Activated CD8-positive, alpha-beta memory T cell treated with anti-CD3 and anti-CD28 coated beads for 48 hours (primary cell): ENCODE results near the gene TIMM10B.
"Not testable (repeated sequence)": the region's sequence is repeated elsewhere in the genome, so short reads cannot be mapped to it uniquely, and the experiment has no call there.

Experiments
- DNase-seq, 3 experiments: peaks; one replicate each; pipeline ENCODE4 v3.0.0-alpha.2; 2020; ENCODE audit warnings: low read depth in 2 of 3, low spot score in 2 of 3

Gene TIMM10B

DNA sequence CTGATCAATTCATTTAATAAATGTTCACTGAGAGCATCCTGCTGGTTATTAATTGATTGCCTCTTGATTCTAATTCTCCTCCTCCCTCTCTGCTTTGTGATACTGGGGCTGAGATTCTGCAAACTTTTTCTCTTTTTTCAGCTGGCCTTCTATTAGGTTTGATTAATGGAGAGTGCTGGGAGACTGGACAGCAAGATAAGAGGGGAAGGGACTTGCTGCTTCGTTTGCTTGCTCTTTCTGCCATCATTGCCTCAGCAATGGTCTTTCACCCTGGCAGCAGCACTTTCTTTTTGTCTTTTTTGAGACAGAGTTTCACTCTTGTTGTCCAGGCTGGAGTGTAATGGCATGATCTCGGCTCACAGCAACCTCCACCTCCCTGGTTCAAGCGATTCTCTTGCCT lies 22.9 kb downstream of the TIMM10B start:
- no peak for DNase-seq

DNA sequence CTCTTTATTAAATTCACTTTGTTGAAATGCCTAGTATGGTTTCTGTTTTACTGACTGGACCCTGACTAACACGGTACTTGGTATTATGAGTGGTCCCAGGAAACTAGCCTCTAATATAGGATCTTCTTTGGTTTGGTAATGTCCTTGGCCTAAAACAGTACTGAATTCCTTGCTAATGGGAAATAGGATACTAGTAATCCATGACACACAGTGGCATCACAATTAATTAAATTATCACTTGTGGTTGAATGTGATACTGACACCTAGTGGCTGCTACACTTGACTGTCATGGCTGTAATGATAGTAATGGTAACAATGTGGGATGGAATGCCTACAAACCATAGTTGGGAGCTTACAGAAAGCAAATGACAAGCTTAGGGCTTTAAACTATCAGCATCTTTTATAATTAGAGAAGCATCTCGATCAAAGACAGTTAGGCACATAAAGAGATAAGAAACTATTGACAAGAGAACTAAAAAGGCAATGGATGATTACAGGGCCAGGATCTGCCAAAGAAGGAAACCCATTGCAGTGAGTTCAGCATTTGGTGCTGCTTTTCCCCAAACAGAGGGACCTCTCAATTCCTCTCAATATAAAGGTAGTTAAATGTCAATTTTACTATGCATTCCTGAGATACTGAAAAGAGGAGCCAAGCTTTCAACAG lies 24.4 kb downstream of the TIMM10B start:
- no peak for DNase-seq

DNA sequence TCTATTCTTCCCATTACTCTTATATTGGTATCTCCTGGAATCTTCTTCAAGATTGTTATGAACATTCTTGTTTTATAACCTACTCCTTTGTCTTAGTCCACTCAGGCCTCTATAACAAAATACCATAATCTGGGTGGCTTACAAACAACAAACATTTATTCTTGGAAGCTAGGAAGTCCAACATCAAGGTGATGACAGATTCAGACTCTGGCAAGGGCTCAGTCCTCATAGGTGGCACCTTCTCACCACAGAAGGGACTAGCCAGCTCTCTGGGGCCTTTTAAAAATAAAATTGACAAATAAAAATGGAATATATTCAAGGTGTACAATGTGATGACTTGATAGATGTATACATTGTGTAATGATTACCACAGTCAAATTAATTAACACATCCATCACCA lies 35.6 kb downstream of the TIMM10B start:
- no peak for DNase-seq

DNA sequence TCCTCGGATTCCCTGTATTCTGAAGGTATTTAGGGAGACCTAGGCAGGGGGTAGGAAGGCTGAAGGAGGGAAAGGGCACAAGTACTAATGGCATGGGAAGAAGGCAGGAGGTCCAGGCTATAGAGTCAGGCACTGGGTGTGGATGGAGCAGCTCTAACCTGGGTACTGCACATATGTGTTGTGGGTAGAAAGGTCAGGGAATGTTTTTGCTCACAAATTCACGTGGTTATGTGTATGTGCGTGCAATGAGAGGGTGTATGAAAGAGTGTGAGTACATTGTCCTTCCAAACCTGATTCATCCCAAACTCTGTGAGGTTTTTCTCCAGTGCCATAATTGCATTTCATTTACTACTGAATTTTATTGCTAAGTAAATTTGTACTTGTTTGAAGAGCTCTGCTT lies 39.0 kb downstream of the TIMM10B start:
- no peak for DNase-seq

DNA sequence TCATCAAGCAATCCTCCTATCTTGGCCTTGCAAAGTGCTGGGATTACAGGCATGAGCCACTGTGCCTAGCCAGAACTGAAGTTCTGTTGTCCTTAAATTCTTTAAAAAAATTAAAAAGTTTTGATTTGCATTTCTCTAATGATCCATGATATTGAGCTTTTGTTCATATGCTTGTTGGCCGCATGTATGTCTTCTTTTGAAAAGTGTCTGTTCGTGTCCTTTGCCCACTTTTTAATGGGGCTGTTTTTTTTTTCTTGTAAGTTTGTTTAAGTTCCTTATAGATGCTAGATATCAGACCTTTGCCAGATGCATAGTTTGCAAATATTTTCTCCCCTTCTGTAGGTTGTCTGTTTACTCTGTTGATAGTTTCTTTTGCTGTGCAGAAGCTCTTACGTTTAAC lies 40.6 kb downstream of the TIMM10B start:
- not testable (repeated sequence) for DNase-seq

DNA sequence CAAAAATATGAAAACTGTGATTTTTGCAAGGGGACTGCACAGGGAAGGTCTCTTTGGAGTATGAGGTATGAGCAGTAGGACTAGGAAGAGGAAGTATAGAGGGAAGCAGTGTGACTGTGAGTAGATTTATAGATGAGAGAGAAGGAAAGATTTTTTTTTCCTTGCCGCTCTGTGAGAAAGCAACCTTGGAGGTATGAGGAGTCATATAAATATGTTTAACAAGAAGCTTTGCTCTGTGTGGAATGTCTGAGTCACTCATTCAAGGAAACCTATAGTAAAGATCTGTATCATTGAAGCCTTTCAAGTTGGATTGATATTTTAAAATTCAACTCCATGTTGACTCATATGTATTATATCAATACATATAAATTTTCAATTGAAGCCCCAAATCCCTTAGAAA lies 42.0 kb downstream of the TIMM10B start:
- no peak for DNase-seq

DNA sequence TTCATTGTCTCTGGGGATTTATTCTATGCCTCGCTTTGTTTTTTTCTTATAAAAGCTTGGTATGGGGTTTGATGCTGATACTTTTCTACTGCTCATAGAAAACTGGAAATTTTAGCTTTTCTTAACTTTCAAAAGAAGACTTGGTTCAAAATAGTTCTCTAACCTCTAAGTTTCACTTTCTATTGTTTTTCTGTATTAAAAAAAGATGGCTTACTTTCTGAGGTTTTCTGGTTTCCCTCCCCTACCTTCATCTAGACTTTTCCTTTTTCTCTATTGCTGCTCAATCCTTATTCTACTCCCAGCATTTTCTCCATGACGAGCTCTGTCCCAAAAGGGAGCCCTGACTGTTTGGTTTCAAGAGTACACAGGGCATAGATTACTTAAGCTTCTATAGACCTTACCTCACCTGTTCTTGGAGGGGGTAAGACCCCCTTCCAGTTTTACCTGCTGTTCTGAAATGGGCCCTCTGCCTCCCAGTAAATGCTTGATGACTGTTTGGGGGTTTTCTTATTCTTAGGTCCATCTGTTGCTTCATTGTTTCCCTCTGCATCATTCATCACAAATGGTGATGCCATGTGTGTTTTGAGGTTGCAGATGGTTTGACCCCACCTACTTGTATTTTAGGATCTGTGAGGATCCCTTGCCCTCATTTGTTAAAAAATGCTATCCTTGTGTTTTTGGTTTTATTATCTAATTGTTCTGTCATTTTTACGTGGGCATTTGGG lies 45.3 kb downstream of the TIMM10B start:
- DNase-seq = no peak

DNA sequence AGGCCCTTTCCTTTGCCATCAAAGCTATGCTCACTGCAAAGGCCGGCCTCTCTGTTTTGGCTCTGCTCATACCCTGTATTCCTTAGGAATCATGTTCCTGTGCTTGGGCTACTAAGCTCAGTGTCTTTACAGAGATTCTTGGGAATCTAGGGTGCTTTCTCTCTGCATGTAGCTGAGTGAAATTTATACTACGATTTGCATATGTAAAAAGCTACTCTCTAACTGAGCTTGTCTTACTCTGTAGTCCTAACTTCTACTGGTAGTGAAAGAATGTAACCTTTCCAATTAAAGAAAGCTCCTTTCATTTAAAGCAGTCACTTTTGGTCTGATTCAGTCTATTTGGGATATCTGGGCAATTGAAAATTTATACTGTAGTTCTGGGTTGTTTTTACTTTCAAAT lies 48.0 kb downstream of the TIMM10B start:
- no peak for DNase-seq

DNA sequence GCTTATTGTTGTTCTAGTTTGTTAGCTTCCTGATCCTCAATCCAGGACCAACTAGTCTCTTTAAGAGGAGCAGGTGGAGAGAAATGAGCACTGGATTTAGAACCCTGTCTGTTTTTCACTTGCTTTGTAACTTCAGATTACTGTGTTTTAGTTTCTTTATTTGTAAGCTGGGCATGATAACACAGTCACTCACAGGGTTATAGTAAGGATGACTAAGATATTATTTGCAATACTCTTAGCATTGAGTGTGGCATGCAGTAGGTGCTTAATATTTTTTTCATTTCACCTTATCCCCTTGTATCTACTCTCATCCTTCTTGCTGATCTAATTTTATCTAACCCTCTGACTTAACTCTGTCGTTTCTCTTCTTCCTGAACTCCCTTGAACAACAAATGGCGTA lies 49.5 kb downstream of the TIMM10B start:
- no peak for DNase-seq

DNA sequence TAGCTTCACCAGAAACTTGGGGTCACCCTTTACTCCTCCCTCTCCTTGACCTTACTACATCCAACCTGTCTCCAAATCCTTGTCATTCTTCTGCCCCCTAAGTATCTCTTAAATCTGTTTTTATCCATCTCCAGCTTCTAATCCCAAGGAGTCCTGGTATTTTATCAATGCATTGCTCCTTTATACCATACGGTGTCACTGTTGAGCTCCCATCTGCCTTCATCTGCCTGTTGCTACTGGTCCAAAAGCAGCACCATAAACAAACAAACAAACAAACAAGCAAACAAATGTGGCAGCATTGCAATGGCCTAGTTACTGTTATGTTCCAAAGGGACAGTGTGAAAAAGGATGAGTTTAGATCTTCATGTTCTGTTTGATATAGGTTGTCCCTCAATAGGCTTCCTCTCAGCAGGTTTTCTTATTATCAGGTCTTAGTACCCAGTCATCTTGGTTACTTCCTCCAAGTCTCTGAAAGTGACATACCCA lies 50.0 kb downstream of the TIMM10B start:
- no peak for DNase-seq
